DND-41 (cell line): ENCODE measurements around the gene LIN7C.
A peak's percentile ranks its signal among the peaks of the same experiment; 100 is the strongest.

Experiments
- ATAC-seq: fragments of 200-7000 bp; cut with Tn5 transposase; 3 replicates; pipeline ENCODE4 v1.9.1; 2021; ENCODE audit warnings: low read depth; ENCODE audit not compliant: insufficient read depth
- DNase-seq: peaks from one replicate; pipeline ENCODE4 v3.0.0-alpha.2; 2020
- H2AFZ ChIP-seq: 2 replicates; pipeline ENCODE4 v1.6.0; 2012; ENCODE audit warnings: low read depth, low read length
- H3K27ac ChIP-seq: 2 replicates; pipeline ENCODE4 v1.5.1; 2012; ENCODE audit warnings: low read length, inconsistent platforms
- H3K27me3 ChIP-seq: fragments of 200-600 bp; sonication (generic); 2 replicates; pipeline ENCODE4 v1.6.0; 2012; ENCODE audit warnings: low read length, mild to moderate bottlenecking, inconsistent platforms; ENCODE audit not compliant: insufficient read depth, poor library complexity
- H3K36me3 ChIP-seq: 2 replicates; pipeline ENCODE4 v1.5.1; 2012; ENCODE audit warnings: low read length, inconsistent platforms; ENCODE audit not compliant: insufficient read depth
- H3K4me1 ChIP-seq: 2 replicates; pipeline ENCODE4 v1.5.1; 2012; ENCODE audit warnings: mild to moderate bottlenecking, low read length; ENCODE audit not compliant: insufficient read depth
- H3K4me2 ChIP-seq: 2 replicates; pipeline ENCODE4 v1.6.0; 2012; ENCODE audit warnings: mild to moderate bottlenecking, moderate library complexity, low read length, inconsistent platforms; ENCODE audit not compliant: insufficient read depth
- H3K4me3 ChIP-seq, 2 experiments: fragments of 200-600 bp in 1 of 2; shearing (Covaris generic) in 1 of 2; 2 replicates each; pipeline ENCODE4 v1.5.1; 2012 to 2016; ENCODE audit warnings: inconsistent platforms in 2 of 2, low read length in 2 of 2, mild to moderate bottlenecking in 2 of 2, low read depth in 1 of 2, moderate library complexity in 1 of 2
- H3K79me2 ChIP-seq: 2 replicates; pipeline ENCODE4 v1.6.0; 2012; ENCODE audit warnings: low read length, inconsistent platforms; ENCODE audit not compliant: insufficient read depth
- H3K9ac ChIP-seq: 2 replicates; pipeline ENCODE4 v1.6.0; 2012; ENCODE audit warnings: low read depth, mild to moderate bottlenecking, inconsistent platforms, low read length, moderate library complexity
- H3K9me3 ChIP-seq: 2 replicates; pipeline ENCODE4 v1.5.1; 2012; ENCODE audit warnings: low read length, moderate library complexity, mild to moderate bottlenecking, inconsistent platforms; ENCODE audit not compliant: insufficient read depth, severe bottlenecking
- H4K20me1 ChIP-seq: 2 replicates; pipeline ENCODE4 v1.6.0; 2012; ENCODE audit warnings: low read length; ENCODE audit not compliant: insufficient read depth
- CTCF ChIP-seq: IDR thresholded peaks from 2 replicates; pipeline ENCODE4 v1.5.1; 2012; ENCODE audit warnings: borderline replicate concordance, low read length, moderate library complexity, mild to moderate bottlenecking; ENCODE audit not compliant: poor library complexity, severe bottlenecking; ENCODE audit errors: extremely low read depth
- EZH2 ChIP-seq: IDR thresholded peaks from 3 replicates; pipeline ENCODE4 v1.6.1; 2012; ENCODE audit warnings: borderline replicate concordance, low read depth, mild to moderate bottlenecking, moderate library complexity, low read length, inconsistent platforms; ENCODE audit not compliant: severe bottlenecking

LIN7C gene

GRCh38 chr11:27506200-27507182 lies at the start of gene LIN7C:
TSS of gene LIN7C (minus strand) at chr11:27506769. CDS start at chr11:27506752, 17 bp downstream.
- H4K20me1 ChIP-seq, result peaks cover 11% of the 10 kb centered on the region; the same call in 1 of the 2 replicates
- H3K4me1 ChIP-seq, result peaks cover 31% of the 10 kb centered on the region
- no peaks in the 10 kb centered on the region for H3K27me3 ChIP-seq
- peak; percentile 92 for ATAC-seq
- H3K4me3 ChIP-seq, result peak within 1 kb of the TSS; percentile 84 to 96
- peak within 1 kb of the TSS; percentile 97 for H3K27ac ChIP-seq
- peaks cover 62% of the 10 kb centered on the region for H3K79me2 ChIP-seq
- peak within 1 kb of the TSS; percentile 99 for H2AFZ ChIP-seq
- TF ChIP-seq CTCF (peak; percentile 17), EZH2 (no peak)
- H3K4me2 ChIP-seq, result peak within 1 kb of the TSS; percentile 98
- peak; percentile 95 for DNase-seq
- peak within 1 kb of the TSS; percentile 92 for H3K9ac ChIP-seq
- H3K36me3 ChIP-seq, result peaks cover 19% of the 10 kb centered on the region
- H3K9me3 ChIP-seq, result no peaks in the 10 kb centered on the region

GRCh38 chr11:27555264-27555663 lies 48.7 kb upstream of the LIN7C start:
- Histone ChIP-seq H3K79me2 (no peaks in the 10 kb centered on the region), H3K4me1 (no peaks in the 10 kb centered on the region), H3K4me2 (no peak overlapping the region), H3K27ac (no peak overlapping the region), H3K27me3 (no peaks in the 10 kb centered on the region), H3K9ac (no peak overlapping the region), H3K9me3 (no peaks in the 10 kb centered on the region), H3K36me3 (no peaks in the 10 kb centered on the region), H2AFZ (no peak overlapping the region), H4K20me1 (no peaks in the 10 kb centered on the region), H3K4me3 (no peak overlapping the region)
- TF ChIP-seq EZH2, result no peak
- no peak for TF ChIP-seq CTCF
- DNase-seq (no peak), ATAC-seq (no peak)

GRCh38 chr11:27553186-27553585 lies 46.6 kb upstream of the LIN7C start:
- no peak for ATAC-seq
- Histone ChIP-seq H3K79me2 (no peaks in the 10 kb centered on the region), H3K36me3 (no peaks in the 10 kb centered on the region), H3K27me3 (no peaks in the 10 kb centered on the region), H3K4me1 (no peaks in the 10 kb centered on the region), H4K20me1 (no peaks in the 10 kb centered on the region), H2AFZ (no peak overlapping the region), H3K9me3 (no peaks in the 10 kb centered on the region), H3K4me2 (no peak overlapping the region), H3K27ac (no peak overlapping the region), H3K9ac (no peak overlapping the region), H3K4me3 (no peak overlapping the region)
- DNase-seq, result no peak
- no peak for TF ChIP-seq CTCF
- no peak for TF ChIP-seq EZH2
